ENCODE data around the gene LDLRAD4. TPM values are rescaled to one million over a fixed set of nuclear protein-coding genes. Genes with fewer than 3 reads are reported as not detected.

Gene LDLRAD4
- total and polyA plus RNA-seq, 2 donors (not counting 1 experiment from before 2014, with no cell fraction given): 13.9 to 35.7 TPM

GRCh38 chr18:13302457-13303225 is 84.1 kb downstream of the LDLRAD4 start:
- Histone ChIP-seq H3K9me3 (ENCODE audit: control extremely low read depth in 1 of 3, control insufficient read depth in 2 of 3, insufficient read depth in 1 of 3, low read length in 2 of 3) (peaks cover 0 to 7% (median 0%) of the 10 kb centered on the region in 3 donors), H4K20me1 (ENCODE audit: control insufficient read depth, insufficient read depth, low read length, poor library complexity, severe bottlenecking) (no peaks in the 10 kb centered on the region), H3K79me2 (ENCODE audit: control insufficient read depth, insufficient read depth, low read length) (no peaks in the 10 kb centered on the region), H3K4me3 (ENCODE audit: control extremely low read depth in 1 of 5, extremely low read depth in 1 of 5, insufficient read depth in 1 of 5, low read depth in 2 of 5, low read length in 4 of 5) (no peak overlapping the region), H3K4me2 (replicated peaks; ENCODE audit: low read depth, low read length, poor library complexity, severe bottlenecking) (no peak overlapping the region), H3K27me3 (replicated peaks in 1 of 4; ENCODE audit: control extremely low read depth in 1 of 4, control insufficient read depth in 3 of 4, insufficient read depth in 4 of 4, low read length in 3 of 4) (peaks cover 0 to 4% (median 0%) of the 10 kb centered on the region in 4 experiments), H3K9ac (ENCODE audit: low read length) (no peak overlapping the region), H3K36me3 (replicated peaks in 1 of 2; ENCODE audit: control extremely low read depth in 1 of 2, control insufficient read depth in 1 of 2, extremely low read depth in 1 of 2, insufficient read depth in 2 of 2, low read length in 1 of 2) (no peaks in the 10 kb centered on the region), H3K27ac (ENCODE audit: low read length in 2 of 2) (no peak overlapping the region), H2AFZ (ENCODE audit: insufficient read depth, low read depth, low read length, poor library complexity, severe bottlenecking) (peak overlapping the region; percentile 1), H3K4me1 (ENCODE audit: control insufficient read depth in 2 of 2, insufficient read depth in 2 of 2, low read length in 2 of 2) (peaks cover 0 to 6% of the 10 kb centered on the region in 2 donors)
- peaks cover 3% of the 10 kb centered on the region for H3K9me3 Mint-ChIP-seq (ENCODE audit: insufficient read depth)
- H3K4me1 Mint-ChIP-seq: peaks cover 9% of the 10 kb centered on the region
- peaks cover 38% of the 10 kb centered on the region for H3K27me3 Mint-ChIP-seq
- DNase-seq (peak; percentile 37), ATAC-seq (ENCODE audit: low read depth) (no peak)
- TF ChIP-seq EZH2 (IDR thresholded peaks at IDR 0.05; ENCODE audit: borderline replicate concordance, insufficient read depth, low read depth, low read length, poor library complexity, severe bottlenecking): no peak
- TF ChIP-seq, protein P1, sequence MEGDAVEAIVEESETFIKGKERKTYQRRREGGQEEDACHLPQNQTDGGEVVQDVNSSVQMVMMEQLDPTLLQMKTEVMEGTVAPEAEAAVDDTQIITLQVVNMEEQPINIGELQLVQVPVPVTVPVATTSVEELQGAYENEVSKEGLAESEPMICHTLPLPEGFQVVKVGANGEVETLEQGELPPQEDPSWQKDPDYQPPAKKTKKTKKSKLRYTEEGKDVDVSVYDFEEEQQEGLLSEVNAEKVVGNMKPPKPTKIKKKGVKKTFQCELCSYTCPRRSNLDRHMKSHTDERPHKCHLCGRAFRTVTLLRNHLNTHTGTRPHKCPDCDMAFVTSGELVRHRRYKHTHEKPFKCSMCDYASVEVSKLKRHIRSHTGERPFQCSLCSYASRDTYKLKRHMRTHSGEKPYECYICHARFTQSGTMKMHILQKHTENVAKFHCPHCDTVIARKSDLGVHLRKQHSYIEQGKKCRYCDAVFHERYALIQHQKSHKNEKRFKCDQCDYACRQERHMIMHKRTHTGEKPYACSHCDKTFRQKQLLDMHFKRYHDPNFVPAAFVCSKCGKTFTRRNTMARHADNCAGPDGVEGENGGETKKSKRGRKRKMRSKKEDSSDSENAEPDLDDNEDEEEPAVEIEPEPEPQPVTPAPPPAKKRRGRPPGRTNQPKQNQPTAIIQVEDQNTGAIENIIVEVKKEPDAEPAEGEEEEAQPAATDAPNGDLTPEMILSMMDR (IDR thresholded peaks at IDR 0.05): no peak
- H3K27ac Mint-ChIP-seq: no peak overlapping the region
- WGBS (ENCODE audit: insufficient coverage): 19% methylated on average over 8 of the region's 8 CpGs
- intact Hi-C loops (cut with micrococcal nuclease): no loop called here
- POLR2A ChIA-PET: no interaction called here
- CTCF ChIA-PET: no interaction called here
- no peak overlapping the region for H3K4me3 Mint-ChIP-seq

- H3K4me3 Mint-ChIP-seq: no peak overlapping the region
- POLR2A ChIA-PET: no interaction called here
- peaks cover 43% of the 10 kb centered on the region for H3K27me3 Mint-ChIP-seq
Observed at GRCh38 chr18:13303756-13304364, 85.3 kb downstream of the LDLRAD4 start.

More at GRCh38 chr18:13303756-13304364, 85.3 kb downstream of the LDLRAD4 start:
- H3K4me1 Mint-ChIP-seq: peaks cover 9% of the 10 kb centered on the region
- TF ChIP-seq EZH2 (IDR thresholded peaks at IDR 0.05; ENCODE audit: borderline replicate concordance, insufficient read depth, low read depth, low read length, poor library complexity, severe bottlenecking): no peak
- TF ChIP-seq, protein P1 (IDR thresholded peaks at IDR 0.05): no peak
- H3K27me3 ChIP-seq (replicated peaks in 1 of 4; ENCODE audit: control extremely low read depth in 1 of 4, control insufficient read depth in 3 of 4, insufficient read depth in 4 of 4, low read length in 3 of 4): peaks cover 0 to 4% (median 0%) of the 10 kb centered on the region in 4 experiments
- no peaks in the 10 kb centered on the region for H3K9me3 ChIP-seq (ENCODE audit: control extremely low read depth in 1 of 3, control insufficient read depth in 2 of 3, insufficient read depth in 1 of 3, low read length in 2 of 3)
- 83% methylated on average over 6 of the region's 6 CpGs for WGBS (ENCODE audit: insufficient coverage)
- no peak overlapping the region for H3K27ac ChIP-seq (ENCODE audit: low read length in 2 of 2)
- intact Hi-C loops (cut with micrococcal nuclease): no loop called here
- H3K9me3 Mint-ChIP-seq (ENCODE audit: insufficient read depth): peaks cover 3% of the 10 kb centered on the region
- no peaks in the 10 kb centered on the region for H4K20me1 ChIP-seq (ENCODE audit: control insufficient read depth, insufficient read depth, low read length, poor library complexity, severe bottlenecking)
- no peak overlapping the region for H2AFZ ChIP-seq (ENCODE audit: insufficient read depth, low read depth, low read length, poor library complexity, severe bottlenecking)
- no peak overlapping the region for H3K9ac ChIP-seq (ENCODE audit: low read length)
- H3K4me1 ChIP-seq (ENCODE audit: control insufficient read depth in 2 of 2, insufficient read depth in 2 of 2, low read length in 2 of 2): peaks cover 0 to 6% of the 10 kb centered on the region in 2 donors
- H3K36me3 ChIP-seq (replicated peaks in 1 of 2; ENCODE audit: control extremely low read depth in 1 of 2, control insufficient read depth in 1 of 2, extremely low read depth in 1 of 2, insufficient read depth in 2 of 2, low read length in 1 of 2): no peaks in the 10 kb centered on the region
- no peak overlapping the region for H3K4me3 ChIP-seq (ENCODE audit: control extremely low read depth in 1 of 5, extremely low read depth in 1 of 5, insufficient read depth in 1 of 5, low read depth in 2 of 5, low read length in 4 of 5)
- CTCF ChIA-PET: no interaction called here
- no peaks in the 10 kb centered on the region for H3K79me2 ChIP-seq (ENCODE audit: control insufficient read depth, insufficient read depth, low read length)
- no peak overlapping the region for H3K4me2 ChIP-seq (replicated peaks; ENCODE audit: low read depth, low read length, poor library complexity, severe bottlenecking)
- DNase-seq: no peak
- no peak for ATAC-seq (ENCODE audit: low read depth)
- H3K27ac Mint-ChIP-seq: no peak overlapping the region
